BLaER1 (cell line): ENCODE measurements around the gene G6PC3.
"Not testable (repeated sequence)": the region's sequence is repeated elsewhere in the genome, so short reads cannot be mapped to it uniquely, and the experiment has no call there.

Source experiments
- H3K27ac ChIP-seq: shearing (Covaris generic); formaldehyde crosslinking; 2 replicates; pipeline ENCODE4 v1.8.1; 2022
- H3K27me3 ChIP-seq: shearing (Covaris generic); formaldehyde crosslinking; 2 replicates; pipeline ENCODE4 v1.8.1; 2022
- H3K36me3 ChIP-seq: shearing (Covaris generic); formaldehyde crosslinking; 2 replicates; pipeline ENCODE4 v1.8.1; 2022
- H3K4me1 ChIP-seq: shearing (Covaris generic); formaldehyde crosslinking; 2 replicates; pipeline ENCODE4 v1.8.1; 2022
- H3K4me2 ChIP-seq: shearing (Covaris generic); formaldehyde crosslinking; 2 replicates; pipeline ENCODE4 v1.8.1; 2022
- H3K4me3 ChIP-seq: shearing (Covaris generic); formaldehyde crosslinking; 2 replicates; pipeline ENCODE4 v1.8.1; 2022
- H3K9ac ChIP-seq: shearing (Covaris generic); formaldehyde crosslinking; 2 replicates; pipeline ENCODE4 v1.8.1; 2022
- H3K9me3 ChIP-seq: shearing (Covaris generic); formaldehyde crosslinking; 2 replicates; pipeline ENCODE4 v1.8.1; 2022
- H4K20me1 ChIP-seq: shearing (Covaris generic); formaldehyde crosslinking; 2 replicates; pipeline ENCODE4 v1.8.1; 2022
- Cebpa-rat ChIP-seq: shearing (Covaris generic); IDR thresholded peaks from 2 replicates; pipeline ENCODE4 v1.8.1; 2022

The G6PC3 gene

DNA sequence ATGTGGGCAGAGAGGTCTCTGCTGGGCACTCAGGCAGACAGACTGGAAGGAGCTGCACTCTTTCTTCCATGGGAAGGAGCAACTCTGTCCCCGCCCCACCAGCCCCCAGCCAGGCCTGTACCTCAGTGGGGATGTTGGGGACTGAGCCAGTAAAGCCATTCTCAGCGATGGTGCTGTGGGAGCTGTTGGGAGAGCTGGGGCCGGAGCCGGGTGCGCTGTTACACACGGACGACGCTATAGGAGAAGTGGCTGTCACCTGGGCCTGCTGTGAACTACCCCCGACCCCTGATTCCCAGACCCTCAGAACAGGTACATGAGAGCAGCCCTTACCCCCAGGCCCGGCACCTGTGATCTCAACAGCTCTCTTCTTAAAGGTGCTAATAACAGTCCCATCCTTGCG is 21.5 kb downstream of the G6PC3 start:
- no peak for TF ChIP-seq Cebpa-rat
- Histone ChIP-seq H3K27ac (peak overlapping the region; percentile 51), H3K27me3 (no peaks in the 10 kb centered on the region), H3K4me2 (no peak overlapping the region), H3K9ac (no peak overlapping the region), H3K36me3 (peaks cover 67% of the 10 kb centered on the region), H3K9me3 (no peaks in the 10 kb centered on the region), H3K4me3 (no peak overlapping the region), H4K20me1 (peaks cover 13% of the 10 kb centered on the region; the same call in 1 of the 2 replicates), H3K4me1 (peaks cover 67% of the 10 kb centered on the region)

DNA sequence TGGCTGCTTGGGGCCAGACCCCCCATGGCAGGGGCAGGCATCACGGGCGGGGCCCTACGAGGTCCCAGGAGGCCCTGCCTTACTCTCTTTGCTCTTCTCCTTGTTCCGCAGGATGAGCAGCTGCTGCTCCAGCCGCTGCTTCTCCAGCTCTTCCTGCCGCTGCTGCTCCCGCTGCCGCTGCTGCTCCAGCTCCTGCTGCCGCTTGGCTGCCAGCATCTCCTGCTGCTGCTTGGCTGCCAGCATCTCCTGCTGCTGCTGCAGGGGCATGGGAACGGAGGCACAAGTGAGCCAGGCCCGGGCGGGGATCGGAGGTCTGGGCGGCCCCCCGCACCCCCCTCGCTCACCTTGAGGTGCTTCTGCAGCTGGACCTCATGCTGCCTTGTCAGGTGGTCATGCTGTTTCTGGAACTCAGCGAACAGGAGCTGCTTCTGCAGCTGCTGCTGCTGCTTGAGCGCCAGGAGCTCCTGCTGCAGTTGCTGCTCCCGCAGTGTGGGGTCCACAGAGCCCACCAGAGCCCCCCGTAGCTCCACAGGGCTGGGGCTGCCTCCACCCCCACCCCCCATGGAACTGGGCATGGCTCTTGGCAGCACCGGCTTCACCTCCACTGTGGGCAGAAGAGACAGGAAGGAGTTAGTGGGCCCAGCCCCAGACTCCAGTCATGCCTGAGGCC is 22.8 kb downstream of the G6PC3 start:
- Histone ChIP-seq H3K4me2 (peak overlapping the region; percentile 92), H3K4me3 (no peak overlapping the region), H3K4me1 (peaks cover 67% of the 10 kb centered on the region), H3K27me3 (no peaks in the 10 kb centered on the region), H3K9me3 (no peaks in the 10 kb centered on the region), H4K20me1 (peaks cover 25% of the 10 kb centered on the region), H3K27ac (peak overlapping the region; percentile 93), H3K9ac (peak overlapping the region; percentile 60), H3K36me3 (peaks cover 54% of the 10 kb centered on the region)
- TF ChIP-seq Cebpa-rat: no peak

DNA sequence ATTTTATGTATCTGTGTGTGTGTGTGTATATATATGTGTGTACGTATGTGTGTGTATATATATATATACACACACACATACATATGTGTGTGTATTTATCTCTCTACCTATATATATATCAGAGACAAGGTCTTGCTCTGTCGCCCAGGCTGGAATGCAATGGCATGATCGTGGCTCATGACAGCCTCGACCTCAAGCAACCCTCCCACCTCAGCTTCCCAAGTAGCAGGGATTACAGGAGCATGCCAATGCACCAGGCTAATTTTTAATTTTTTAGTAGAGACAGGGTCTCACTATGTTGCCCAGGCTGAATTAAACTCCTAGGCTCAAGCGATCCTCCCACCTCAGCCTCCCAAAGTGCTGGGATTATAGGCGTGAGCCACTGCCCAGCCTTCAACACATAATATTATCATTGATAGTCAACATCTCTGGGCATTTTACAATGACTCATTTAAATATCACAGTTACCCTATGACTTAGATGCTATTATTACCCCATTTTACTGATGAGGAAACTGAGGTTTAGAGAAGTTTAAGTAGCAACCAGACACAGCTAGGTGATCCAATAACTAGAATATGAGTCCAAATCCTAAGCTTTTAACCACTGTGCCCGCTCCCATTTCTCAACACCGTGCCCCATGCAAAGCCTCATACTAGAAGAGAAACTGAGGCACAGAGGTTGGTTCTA is 24.3 kb downstream of the G6PC3 start:
- H3K9ac ChIP-seq: peak overlapping the region; percentile 79; the same call in 1 of the 2 replicates
- H3K36me3 ChIP-seq: peaks cover 47% of the 10 kb centered on the region
- H3K4me2 ChIP-seq: peak overlapping the region; percentile 92
- no peaks in the 10 kb centered on the region for H3K27me3 ChIP-seq
- peak overlapping the region; percentile 57 for H3K4me3 ChIP-seq
- TF ChIP-seq Cebpa-rat: no peak
- H3K9me3 ChIP-seq: no peaks in the 10 kb centered on the region
- H3K4me1 ChIP-seq: peaks cover 75% of the 10 kb centered on the region
- H4K20me1 ChIP-seq: peaks cover 38% of the 10 kb centered on the region
- H3K27ac ChIP-seq: peak overlapping the region; percentile 93

DNA sequence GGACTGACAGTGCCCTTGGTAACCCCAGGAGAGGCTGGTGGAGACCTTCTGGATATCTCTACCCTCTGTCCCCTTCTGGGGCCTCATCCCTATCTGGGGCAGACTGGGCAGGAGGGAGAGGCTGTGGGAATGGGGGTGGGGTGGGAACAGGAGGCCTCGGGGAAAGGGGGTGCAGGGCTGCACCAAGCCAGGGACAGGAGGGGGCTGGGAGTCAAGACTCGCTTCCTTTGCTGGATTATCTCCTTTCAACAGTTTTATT is 24.8 kb downstream of the G6PC3 start:
- Histone ChIP-seq H3K4me1 (peaks cover 80% of the 10 kb centered on the region), H3K27ac (peak overlapping the region; percentile 93), H3K27me3 (no peaks in the 10 kb centered on the region), H3K36me3 (peaks cover 47% of the 10 kb centered on the region), H3K4me3 (peak overlapping the region; percentile 57), H4K20me1 (peaks cover 42% of the 10 kb centered on the region), H3K9me3 (no peaks in the 10 kb centered on the region), H3K9ac (peak overlapping the region; percentile 79; the same call in 1 of the 2 replicates), H3K4me2 (peak overlapping the region; percentile 92)
- no peak for TF ChIP-seq Cebpa-rat

GRCh38 chr17:44095647-44096496 is 25.3 kb downstream of the G6PC3 start:
- Histone ChIP-seq H3K4me1 (peaks cover 81% of the 10 kb centered on the region), H3K9ac (peak overlapping the region; percentile 79), H3K4me3 (peak overlapping the region; percentile 57), H3K4me2 (peak overlapping the region; percentile 92), H3K9me3 (no peaks in the 10 kb centered on the region), H3K27me3 (no peaks in the 10 kb centered on the region), H3K27ac (peak overlapping the region; percentile 93), H4K20me1 (peaks cover 42% of the 10 kb centered on the region), H3K36me3 (peaks cover 41% of the 10 kb centered on the region)
- no peak for TF ChIP-seq Cebpa-rat

DNA sequence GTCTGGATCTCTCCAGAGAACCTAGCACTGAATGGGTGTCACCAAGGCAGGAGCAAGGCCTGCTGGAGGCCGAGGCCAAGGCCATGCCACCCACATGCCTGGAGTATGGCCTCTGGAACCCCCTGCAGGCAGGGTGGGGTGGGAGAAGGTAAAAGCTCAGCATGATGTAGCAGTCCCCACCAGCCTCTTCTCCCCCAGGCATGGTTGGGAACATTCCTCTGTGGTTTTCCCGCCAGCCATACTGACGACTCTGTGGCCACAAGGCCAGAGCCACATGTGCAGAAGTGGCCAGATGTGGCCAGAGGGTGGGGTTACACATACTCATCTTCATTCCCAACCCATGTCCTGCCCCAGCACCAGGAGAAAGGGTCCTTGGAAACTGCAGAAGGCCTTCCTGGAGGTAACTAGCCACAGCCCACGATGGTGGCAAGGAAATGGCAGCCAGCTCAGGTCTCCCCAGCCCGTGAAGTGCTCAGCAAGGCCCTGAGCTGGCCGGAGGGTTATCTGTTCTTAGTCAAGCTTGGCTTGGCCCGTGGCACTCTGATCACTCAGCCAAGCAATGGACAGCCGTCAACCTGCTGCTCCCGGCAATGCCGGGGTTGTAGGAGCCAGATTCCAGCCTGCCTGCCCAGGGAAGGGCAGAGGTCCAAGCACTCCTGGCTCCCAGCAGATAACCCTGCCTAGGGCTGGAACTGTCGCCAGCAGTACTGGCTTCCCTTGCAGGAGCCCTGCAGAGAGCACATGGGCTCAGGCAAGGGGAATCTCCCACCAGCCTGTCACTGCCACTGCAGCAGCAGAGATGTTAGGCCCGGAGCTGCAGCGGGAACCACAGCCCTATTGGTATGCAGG is 26.8 kb downstream of the G6PC3 start:
- Histone ChIP-seq H4K20me1 (peaks cover 53% of the 10 kb centered on the region), H3K4me1 (peaks cover 87% of the 10 kb centered on the region), H3K9ac (peak overlapping the region; percentile 79), H3K4me2 (peak overlapping the region; percentile 92), H3K36me3 (peaks cover 37% of the 10 kb centered on the region), H3K9me3 (no peaks in the 10 kb centered on the region), H3K27ac (peak overlapping the region; percentile 93), H3K4me3 (peak overlapping the region; percentile 31; the same call in 1 of the 2 replicates), H3K27me3 (no peaks in the 10 kb centered on the region)
- no peak for TF ChIP-seq Cebpa-rat

GRCh38 chr17:44101858-44102257 is 31.3 kb downstream of the G6PC3 start:
- not testable (repeated sequence) for H3K27ac ChIP-seq, H3K9ac ChIP-seq, H3K9me3 ChIP-seq, H3K4me3 ChIP-seq, H3K4me2 ChIP-seq, H3K27me3 ChIP-seq
- Histone ChIP-seq H3K36me3 (peaks cover 51% of the 10 kb centered on the region), H3K4me1 (peaks cover 90% of the 10 kb centered on the region), H4K20me1 (peaks cover 86% of the 10 kb centered on the region)

- H3K9ac ChIP-seq: 0 out of 2 replicates have a peak overlapping the region, but pooled peaks have one; percentile 34
- no peak overlapping the region for H3K4me3 ChIP-seq
- no peaks in the 10 kb centered on the region for H3K27me3 ChIP-seq
- peaks cover 61% of the 10 kb centered on the region for H3K36me3 ChIP-seq
- peak overlapping the region; percentile 3; the same call in 1 of the 2 replicates for H3K4me2 ChIP-seq
- no peaks in the 10 kb centered on the region for H3K9me3 ChIP-seq
- peaks cover 90% of the 10 kb centered on the region for H3K4me1 ChIP-seq
- TF ChIP-seq Cebpa-rat: no peak
- peaks cover 88% of the 10 kb centered on the region for H4K20me1 ChIP-seq
- peak overlapping the region; percentile 27; the same call in 1 of the 2 replicates for H3K27ac ChIP-seq
These were observed 32.5 kb downstream of the G6PC3 start for GRCh38 chr17:44102849-44103622.
